SU-DHL-6 (cell line): ENCODE measurements around the gene BMP7.

Experiments used
- H2AFZ ChIP-seq: fragments of 200-600 bp; sonication (generic); 2 replicates; pipeline ENCODE4 v1.6.1; 2014; ENCODE audit warnings: low read depth, mild to moderate bottlenecking, moderate library complexity, mixed read lengths, antibody characterized with exemption, low read length; ENCODE audit not compliant: severe bottlenecking
- H3F3A ChIP-seq: fragments of 200-600 bp; shearing (Covaris generic); 2 replicates; pipeline ENCODE4 v1.6.0; 2016; ENCODE audit warnings: antibody characterized with exemption, mild to moderate bottlenecking; ENCODE audit not compliant: insufficient read depth
- H3K27ac ChIP-seq: fragments of 200-600 bp; sonication (generic); 2 replicates; pipeline ENCODE4 v1.5.1; 2016; ENCODE audit warnings: low read depth, mild to moderate bottlenecking, low read length, moderate library complexity, mixed read lengths
- H3K27me3 ChIP-seq: fragments of 200-600 bp; sonication (generic), shearing (Covaris generic); 2 replicates; pipeline ENCODE4 v1.6.0; 2014; ENCODE audit warnings: mild to moderate bottlenecking, low read length
- H3K36me3 ChIP-seq: fragments of 200-600 bp; sonication (generic); 2 replicates; pipeline ENCODE4 v1.6.1; 2014; ENCODE audit warnings: mild to moderate bottlenecking, low read length, mixed read lengths
- H3K4me2 ChIP-seq: fragments of 300-600, 200-600 bp; shearing (Covaris generic), sonication (generic); 2 replicates; pipeline ENCODE4 v1.6.0; 2014; ENCODE audit warnings: low read length, low read depth, mild to moderate bottlenecking; ENCODE audit not compliant: poor library complexity, severe bottlenecking
- H3K4me3 ChIP-seq: fragments of 200-600 bp; sonication (generic); 2 replicates; pipeline ENCODE4 v1.5.1; 2014; ENCODE audit warnings: antibody characterized with exemption, low read length, mild to moderate bottlenecking, mixed read lengths; ENCODE audit not compliant: insufficient read depth, poor library complexity, severe bottlenecking
- H3K79me2 ChIP-seq: fragments of 200-600 bp; sonication (generic); 2 replicates; pipeline ENCODE4 v1.6.1; 2014; ENCODE audit warnings: mild to moderate bottlenecking, low read length, moderate library complexity; ENCODE audit not compliant: insufficient read depth
- H3K9ac ChIP-seq: fragments of 200-600 bp; sonication (generic); 2 replicates; pipeline ENCODE4 v1.7.0; 2014; ENCODE audit warnings: mild to moderate bottlenecking, low read length
- H3K9me2 ChIP-seq: fragments of 200-600 bp; sonication (generic); replicated peaks from 2 replicates; pipeline ENCODE4 v1.6.1; 2014; ENCODE audit warnings: low read length; ENCODE audit not compliant: insufficient read depth
- H3K9me3 ChIP-seq: fragments of 200-600 bp; sonication (generic); 2 replicates; pipeline ENCODE4 v1.6.1; 2014; ENCODE audit warnings: low read length, mixed read lengths; ENCODE audit not compliant: insufficient read depth
- H4K20me1 ChIP-seq: fragments of 200-600 bp; sonication (generic); 2 replicates; pipeline ENCODE4 v1.6.1; 2014; ENCODE audit warnings: low read depth, mild to moderate bottlenecking, antibody characterized with exemption, low read length, moderate library complexity, mixed read lengths
- CTCF ChIP-seq: fragments of 200-600 bp; sonication (generic); IDR thresholded peaks from one replicate; pipeline ENCODE4 v1.5.1; 2017; ENCODE audit warnings: antibody characterized with exemption, mild to moderate bottlenecking, low read length, moderate library complexity; ENCODE audit not compliant: insufficient read depth, poor library complexity, severe bottlenecking
- EZH2phosphoT487 ChIP-seq: fragments of 200-600 bp; sonication (generic), shearing (Covaris generic); conservative IDR thresholded peaks from 2 replicates; pipeline ENCODE4 v1.6.1; 2018; ENCODE audit warnings: mild to moderate bottlenecking, antibody characterized with exemption, low read length, moderate library complexity, mixed read lengths

The BMP7 gene

GRCh38 chr20:57211406-57211805 lies 55.0 kb downstream of the BMP7 start:
- TF ChIP-seq CTCF (no peak), EZH2phosphoT487 (no peak)
- Histone ChIP-seq H3K36me3 (peaks cover 10% of the 10 kb centered on the region), H3K9me2 (no peaks in the 10 kb centered on the region), H3K27me3 (no peaks in the 10 kb centered on the region), H2AFZ (no peak overlapping the region), H3K79me2 (peaks cover 82% of the 10 kb centered on the region), H3K4me3 (no peak overlapping the region), H3K4me2 (no peak overlapping the region), H3K9me3 (no peaks in the 10 kb centered on the region), H3K9ac (no peak overlapping the region), H4K20me1 (no peaks in the 10 kb centered on the region; the same call in 1 of the 2 replicates), H3F3A (no peaks in the 10 kb centered on the region), H3K27ac (no peak overlapping the region)

GRCh38 chr20:57210911-57211280 lies 55.5 kb downstream of the BMP7 start:
- peaks cover 82% of the 10 kb centered on the region for H3K79me2 ChIP-seq
- no peak overlapping the region for H3K27ac ChIP-seq
- H2AFZ ChIP-seq = no peak overlapping the region
- H3K9me3 ChIP-seq = no peaks in the 10 kb centered on the region
- no peaks in the 10 kb centered on the region for H3K9me2 ChIP-seq
- TF ChIP-seq EZH2phosphoT487 = no peak
- no peak for TF ChIP-seq CTCF
- no peaks in the 10 kb centered on the region; the same call in 1 of the 2 replicates for H4K20me1 ChIP-seq
- H3K36me3 ChIP-seq = peaks cover 16% of the 10 kb centered on the region
- no peak overlapping the region for H3K9ac ChIP-seq
- H3F3A ChIP-seq = no peaks in the 10 kb centered on the region
- no peaks in the 10 kb centered on the region for H3K27me3 ChIP-seq
- H3K4me2 ChIP-seq = no peak overlapping the region
- H3K4me3 ChIP-seq = no peak overlapping the region

- H2AFZ ChIP-seq = no peak overlapping the region
- no peak overlapping the region for H3K4me3 ChIP-seq
- no peaks in the 10 kb centered on the region for H3K27me3 ChIP-seq
- peaks cover 16% of the 10 kb centered on the region for H3K36me3 ChIP-seq
- no peak overlapping the region for H3K27ac ChIP-seq
- H3K9ac ChIP-seq = no peak overlapping the region
- H3K9me3 ChIP-seq = no peaks in the 10 kb centered on the region
- TF ChIP-seq CTCF = no peak
- no peak for TF ChIP-seq EZH2phosphoT487
- H3K79me2 ChIP-seq = peaks cover 81% of the 10 kb centered on the region
- H4K20me1 ChIP-seq = no peaks in the 10 kb centered on the region; the same call in 1 of the 2 replicates
- H3K9me2 ChIP-seq = no peaks in the 10 kb centered on the region
- no peaks in the 10 kb centered on the region for H3F3A ChIP-seq
- H3K4me2 ChIP-seq = no peak overlapping the region
These were observed 56.2 kb downstream of the BMP7 start for GRCh38 chr20:57210054-57210910.
